Measurements from ENCODE around the gene SAMD14.
A peak's percentile ranks its signal among the peaks of the same experiment; 100 is the strongest.

The SAMD14 gene

GRCh38 chr17:50099003-50099402 lies 31.0 kb downstream of the SAMD14 start:
- Histone ChIP-seq H3K36me3 (ENCODE audit: insufficient read depth, low read length) (no peaks in the 10 kb centered on the region), H3K4me1 (ENCODE audit: insufficient read depth, low read length) (peaks cover 28% of the 10 kb centered on the region), H3K9me3 (ENCODE audit: control insufficient read depth, insufficient read depth, low read length) (no peaks in the 10 kb centered on the region), H3K9ac (ENCODE audit: low read depth, low read length) (no peak overlapping the region)

GRCh38 chr17:50098583-50098982 lies 31.4 kb downstream of the SAMD14 start:
- H3K4me1 ChIP-seq (ENCODE audit: insufficient read depth, low read length): peaks cover 28% of the 10 kb centered on the region
- no peak overlapping the region for H3K9ac ChIP-seq (ENCODE audit: low read depth, low read length)
- no peaks in the 10 kb centered on the region for H3K36me3 ChIP-seq (ENCODE audit: insufficient read depth, low read length)
- no peaks in the 10 kb centered on the region for H3K9me3 ChIP-seq (ENCODE audit: control insufficient read depth, insufficient read depth, low read length)

- no peak overlapping the region for H3K9ac ChIP-seq (ENCODE audit: low read depth, low read length)
- H3K4me1 ChIP-seq (ENCODE audit: insufficient read depth, low read length): peaks cover 28% of the 10 kb centered on the region
- no peaks in the 10 kb centered on the region for H3K9me3 ChIP-seq (ENCODE audit: control insufficient read depth, insufficient read depth, low read length)
These were observed 32.0 kb downstream of the SAMD14 start for GRCh38 chr17:50097926-50098325.

GRCh38 chr17:50097455-50097854 lies 32.5 kb downstream of the SAMD14 start:
- H3K9ac ChIP-seq (ENCODE audit: low read depth, low read length): no peak overlapping the region
- peaks cover 27% of the 10 kb centered on the region for H3K4me1 ChIP-seq (ENCODE audit: insufficient read depth, low read length)
- no peaks in the 10 kb centered on the region for H3K36me3 ChIP-seq (ENCODE audit: insufficient read depth, low read length)
- no peaks in the 10 kb centered on the region for H3K9me3 ChIP-seq (ENCODE audit: control insufficient read depth, insufficient read depth, low read length)

More at GRCh38 chr17:50097926-50098325, 32.0 kb downstream of the SAMD14 start:
- no peaks in the 10 kb centered on the region for H3K36me3 ChIP-seq (ENCODE audit: insufficient read depth, low read length)

GRCh38 chr17:50096758-50097157 lies 33.2 kb downstream of the SAMD14 start:
- Histone ChIP-seq H3K9me3 (ENCODE audit: control insufficient read depth, insufficient read depth, low read length) (no peaks in the 10 kb centered on the region), H3K36me3 (ENCODE audit: insufficient read depth, low read length) (no peaks in the 10 kb centered on the region), H3K9ac (ENCODE audit: low read depth, low read length) (no peak overlapping the region), H3K4me1 (ENCODE audit: insufficient read depth, low read length) (peaks cover 20% of the 10 kb centered on the region)

- no peaks in the 10 kb centered on the region for H3K9me3 ChIP-seq (ENCODE audit: control insufficient read depth, insufficient read depth, low read length)
- peak overlapping the region; percentile 73 for H3K9ac ChIP-seq (ENCODE audit: low read depth, low read length)
- H3K36me3 ChIP-seq (ENCODE audit: insufficient read depth, low read length): no peaks in the 10 kb centered on the region
- H3K4me1 ChIP-seq (ENCODE audit: insufficient read depth, low read length): peaks cover 14% of the 10 kb centered on the region
These were observed 33.9 kb downstream of the SAMD14 start for GRCh38 chr17:50096092-50096491.

- no peaks in the 10 kb centered on the region for H3K36me3 ChIP-seq (ENCODE audit: insufficient read depth, low read length)
- H3K4me1 ChIP-seq (ENCODE audit: insufficient read depth, low read length): peaks cover 11% of the 10 kb centered on the region
- peak overlapping the region; percentile 73 for H3K9ac ChIP-seq (ENCODE audit: low read depth, low read length)
- no peaks in the 10 kb centered on the region for H3K9me3 ChIP-seq (ENCODE audit: control insufficient read depth, insufficient read depth, low read length)
These were observed 34.3 kb downstream of the SAMD14 start for GRCh38 chr17:50095626-50096037.

GRCh38 chr17:50094753-50095619 lies 35.0 kb downstream of the SAMD14 start, which contains the start of gene PDK2:
PDK2 (plus strand) TSS chr17:50095351; CDS start chr17:50095436, 85 bp downstream.
- Histone ChIP-seq H3K9me3 (ENCODE audit: control insufficient read depth, insufficient read depth, low read length) (no peaks in the 10 kb centered on the region), H3K4me1 (ENCODE audit: insufficient read depth, low read length) (peaks cover 5% of the 10 kb centered on the region; the same call in 1 of the 2 replicates), H3K36me3 (ENCODE audit: insufficient read depth, low read length) (no peaks in the 10 kb centered on the region), H3K9ac (ENCODE audit: low read depth, low read length) (peak within 1 kb of the TSS; percentile 73)

- Histone ChIP-seq H3K9ac (ENCODE audit: low read depth, low read length) (peak overlapping the region; percentile 41; the same call in 1 of the 2 replicates), H3K9me3 (ENCODE audit: control insufficient read depth, insufficient read depth, low read length) (no peaks in the 10 kb centered on the region), H3K4me1 (ENCODE audit: insufficient read depth, low read length) (peaks cover 5% of the 10 kb centered on the region; the same call in 1 of the 2 replicates), H3K36me3 (ENCODE audit: insufficient read depth, low read length) (no peaks in the 10 kb centered on the region)
These were observed 35.7 kb downstream of the SAMD14 start for GRCh38 chr17:50094243-50094752.

- Histone ChIP-seq H3K9me3 (ENCODE audit: control insufficient read depth, insufficient read depth, low read length) (no peaks in the 10 kb centered on the region), H3K9ac (ENCODE audit: low read depth, low read length) (no peak overlapping the region; the same call in 1 of the 2 replicates), H3K36me3 (ENCODE audit: insufficient read depth, low read length) (no peaks in the 10 kb centered on the region), H3K4me1 (ENCODE audit: insufficient read depth, low read length) (peaks cover 5% of the 10 kb centered on the region; the same call in 1 of the 2 replicates)
These were observed 36.2 kb downstream of the SAMD14 start for GRCh38 chr17:50093807-50094206.

- H3K9ac ChIP-seq (ENCODE audit: low read depth, low read length): no peak overlapping the region
- H3K4me1 ChIP-seq (ENCODE audit: insufficient read depth, low read length): peaks cover 5% of the 10 kb centered on the region; the same call in 1 of the 2 replicates
- H3K9me3 ChIP-seq (ENCODE audit: control insufficient read depth, insufficient read depth, low read length): no peaks in the 10 kb centered on the region
- no peaks in the 10 kb centered on the region for H3K36me3 ChIP-seq (ENCODE audit: insufficient read depth, low read length)
These were observed 36.7 kb downstream of the SAMD14 start for GRCh38 chr17:50093246-50093645.

GRCh38 chr17:50091918-50092285 lies 38.1 kb downstream of the SAMD14 start:
- no peaks in the 10 kb centered on the region for H3K9me3 ChIP-seq (ENCODE audit: control insufficient read depth, insufficient read depth, low read length)
- no peak overlapping the region for H3K9ac ChIP-seq (ENCODE audit: low read depth, low read length)
- H3K4me1 ChIP-seq (ENCODE audit: insufficient read depth, low read length): peaks cover 5% of the 10 kb centered on the region; the same call in 1 of the 2 replicates
- no peaks in the 10 kb centered on the region for H3K36me3 ChIP-seq (ENCODE audit: insufficient read depth, low read length)

GRCh38 chr17:50090971-50091917 lies 38.7 kb downstream of the SAMD14 start:
- no peak overlapping the region for H3K9ac ChIP-seq (ENCODE audit: low read depth, low read length)
- H3K4me1 ChIP-seq (ENCODE audit: insufficient read depth, low read length): peaks cover 5% of the 10 kb centered on the region; the same call in 1 of the 2 replicates
- no peaks in the 10 kb centered on the region for H3K9me3 ChIP-seq (ENCODE audit: control insufficient read depth, insufficient read depth, low read length)
- H3K36me3 ChIP-seq (ENCODE audit: insufficient read depth, low read length): no peaks in the 10 kb centered on the region

GRCh38 chr17:50090071-50090470 lies 39.9 kb downstream of the SAMD14 start:
- Histone ChIP-seq H3K4me1 (ENCODE audit: insufficient read depth, low read length) (no peaks in the 10 kb centered on the region), H3K36me3 (ENCODE audit: insufficient read depth, low read length) (no peaks in the 10 kb centered on the region), H3K9ac (ENCODE audit: low read depth, low read length) (no peak overlapping the region), H3K9me3 (ENCODE audit: control insufficient read depth, insufficient read depth, low read length) (no peaks in the 10 kb centered on the region)
